Nucleus accumbens (tissue), 56 donors: Measurements from ENCODE around the gene PTCD1.

Experiments used
- DNase-seq, 56 donors: peaks; one replicate each; lab custom pipeline; 2025; lab: John Stamatoyannopoulos, UW

Gene PTCD1, protein sequence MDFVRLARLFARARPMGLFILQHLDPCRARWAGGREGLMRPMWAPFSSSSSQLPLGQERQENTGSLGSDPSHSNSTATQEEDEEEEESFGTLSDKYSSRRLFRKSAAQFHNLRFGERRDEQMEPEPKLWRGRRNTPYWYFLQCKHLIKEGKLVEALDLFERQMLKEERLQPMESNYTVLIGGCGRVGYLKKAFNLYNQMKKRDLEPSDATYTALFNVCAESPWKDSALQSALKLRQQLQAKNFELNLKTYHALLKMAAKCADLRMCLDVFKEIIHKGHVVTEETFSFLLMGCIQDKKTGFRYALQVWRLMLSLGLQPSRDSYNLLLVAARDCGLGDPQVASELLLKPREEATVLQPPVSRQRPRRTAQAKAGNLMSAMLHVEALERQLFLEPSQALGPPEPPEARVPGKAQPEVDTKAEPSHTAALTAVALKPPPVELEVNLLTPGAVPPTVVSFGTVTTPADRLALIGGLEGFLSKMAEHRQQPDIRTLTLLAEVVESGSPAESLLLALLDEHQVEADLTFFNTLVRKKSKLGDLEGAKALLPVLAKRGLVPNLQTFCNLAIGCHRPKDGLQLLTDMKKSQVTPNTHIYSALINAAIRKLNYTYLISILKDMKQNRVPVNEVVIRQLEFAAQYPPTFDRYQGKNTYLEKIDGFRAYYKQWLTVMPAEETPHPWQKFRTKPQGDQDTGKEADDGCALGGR

DNA sequence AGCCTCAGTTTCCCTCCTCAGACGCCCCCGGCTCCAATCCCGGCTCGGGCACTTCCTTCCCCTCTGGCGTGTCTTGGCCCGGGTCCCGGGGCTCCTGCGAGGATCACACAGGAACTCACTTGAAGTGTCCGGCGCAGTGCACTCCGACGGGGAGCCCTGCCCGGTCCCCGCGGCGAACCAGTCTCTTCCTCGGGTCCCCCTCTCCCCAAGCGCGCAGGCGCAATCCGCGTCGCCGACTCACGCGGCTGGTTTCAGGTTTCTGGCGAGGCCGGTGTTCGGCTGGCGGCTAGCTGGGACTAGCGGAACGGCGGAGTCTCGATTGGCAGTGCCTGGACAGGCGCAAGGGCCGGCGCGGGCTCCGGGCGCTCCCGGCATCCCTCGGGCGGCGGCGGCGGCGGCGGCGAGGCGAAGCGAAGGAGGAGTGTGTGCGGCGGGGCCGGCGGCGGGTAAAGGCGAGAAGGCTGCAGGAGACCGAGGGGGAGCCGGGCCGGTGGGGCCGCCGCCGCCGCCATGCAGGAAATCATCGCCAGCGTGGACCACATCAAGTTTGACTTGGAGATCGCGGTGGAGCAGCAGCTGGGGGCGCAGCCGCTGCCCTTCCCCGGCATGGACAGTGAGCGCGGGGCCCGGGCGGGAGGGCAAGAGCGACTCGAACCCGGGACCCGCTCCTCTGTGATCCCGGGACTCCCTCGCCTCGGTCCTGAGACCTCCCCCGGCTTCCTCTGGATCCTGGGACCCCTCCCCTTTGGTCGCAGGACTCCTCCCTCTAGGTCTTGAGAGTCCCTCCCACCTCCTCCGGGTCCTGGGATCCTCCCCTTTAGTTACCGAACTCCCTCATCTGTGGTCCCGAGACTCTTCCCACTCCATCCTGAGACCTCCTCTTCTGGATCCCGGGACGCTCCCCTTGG is at the start of gene PTCD1, which contains the start of gene CPSF4:
Gene PTCD1 (minus strand): TSS at position 226 of the 908 bp plus-strand sequence. CDS start 3,556 bp downstream, outside the sequence.
Gene CPSF4 (plus strand): TSS at position 371 of the 908 bp plus-strand sequence. CDS start 140 bp downstream, at position 511.
- DNase-seq = peak; percentile 60 to 97 (median 91)

DNA sequence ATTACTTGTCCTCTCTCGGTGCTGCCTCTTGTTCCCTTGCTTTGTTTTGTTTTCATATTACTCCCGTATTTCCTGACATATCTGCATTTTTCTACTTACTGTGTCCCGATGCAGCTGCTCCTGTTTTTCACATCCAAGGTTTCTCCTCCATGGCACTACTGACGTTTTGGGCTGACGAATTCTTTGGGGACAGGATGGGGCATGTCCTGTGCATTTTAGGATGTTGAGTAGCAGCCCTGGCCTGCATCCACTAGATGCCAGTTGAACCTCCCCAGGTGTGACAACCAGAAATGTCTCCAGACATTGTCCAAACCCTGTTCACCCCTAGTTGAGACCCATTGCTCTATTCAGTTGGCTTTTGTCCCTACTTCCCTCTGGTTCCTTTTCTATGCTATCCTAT is 46.5 kb upstream of the PTCD1 start:
- no peak for DNase-seq

DNA sequence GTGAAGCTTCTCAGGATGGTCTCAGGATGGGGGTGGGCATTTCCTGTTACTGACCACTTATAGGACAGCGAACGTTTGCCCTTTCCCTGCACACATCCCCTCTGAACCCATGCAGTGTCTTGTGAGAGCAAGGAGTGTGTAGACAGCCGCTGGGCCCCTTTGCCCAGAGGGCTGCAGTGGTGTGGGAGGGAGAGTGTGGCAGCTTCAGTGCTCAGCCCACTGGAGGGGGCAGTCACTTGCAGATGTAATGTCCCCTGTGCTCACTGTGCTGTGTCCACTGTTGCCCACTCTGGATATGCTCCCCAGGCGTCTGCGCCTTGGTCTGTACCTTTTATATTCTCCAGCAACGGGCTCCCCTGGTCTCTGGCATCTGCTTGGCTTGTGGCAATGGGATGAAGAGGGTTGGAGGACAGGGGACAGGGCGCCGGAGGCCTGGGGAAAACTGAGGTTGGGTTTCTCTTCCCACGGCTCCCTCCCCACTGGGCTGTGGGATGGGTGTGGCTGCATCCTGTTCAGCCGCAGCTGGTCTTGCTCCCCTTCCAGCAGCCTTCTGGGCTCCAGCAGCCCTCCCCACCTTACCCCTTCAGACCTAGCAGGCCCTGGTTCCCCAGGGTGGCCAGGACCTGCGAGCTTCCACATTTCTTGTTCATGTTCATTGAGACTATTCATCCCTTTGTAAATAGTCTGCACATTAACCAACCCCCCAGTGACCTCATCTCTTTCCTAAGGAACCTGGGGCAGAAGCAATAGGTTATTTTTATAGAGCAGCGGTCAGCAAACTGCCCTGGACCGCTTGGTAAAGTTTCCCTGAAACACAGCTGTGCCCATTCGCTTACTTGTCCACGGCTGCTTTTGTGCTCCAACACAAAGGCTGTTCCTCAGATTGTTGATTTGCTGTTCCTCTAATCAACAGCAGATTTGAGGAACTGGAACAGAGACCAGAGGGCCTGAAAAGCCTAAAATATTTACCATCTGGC is 40.2 kb upstream of the PTCD1 start:
- DNase-seq = no peak

DNA sequence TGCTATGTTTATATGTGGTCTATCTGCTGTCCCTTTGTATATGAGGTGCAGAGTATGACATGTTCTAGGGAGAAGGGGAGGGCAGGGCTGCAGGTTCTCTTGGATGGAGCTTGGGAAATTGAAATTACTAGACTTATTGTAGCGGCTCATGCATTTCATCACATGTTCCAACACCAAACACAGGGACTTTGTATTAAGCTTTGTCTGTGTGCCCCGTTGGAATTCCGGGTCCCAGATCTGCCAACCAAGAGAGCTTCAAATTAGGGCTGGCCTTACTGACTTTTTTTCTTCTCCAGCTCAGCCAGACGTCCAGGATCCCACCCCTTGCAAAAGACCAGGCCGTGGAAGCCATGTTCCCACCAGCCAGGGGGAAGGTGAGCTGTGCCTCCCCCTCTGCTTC is 37.5 kb upstream of the PTCD1 start:
- no peak for DNase-seq

DNA sequence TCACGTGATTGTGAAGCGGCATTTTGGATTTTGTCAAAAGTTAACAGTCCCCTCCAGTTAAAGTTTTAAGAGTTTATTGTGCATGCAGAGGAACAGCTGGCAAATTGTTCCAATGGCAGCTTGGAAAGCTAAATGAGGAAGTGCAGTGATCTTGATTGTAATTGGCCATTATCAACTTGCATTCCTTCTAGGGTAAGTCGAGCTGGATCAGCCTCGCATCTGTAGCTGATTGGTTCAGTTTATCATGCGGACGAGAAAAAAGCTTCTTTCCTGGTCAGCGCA is 34.7 kb upstream of the PTCD1 start:
- peak in 5 of 56 donors; percentile 29 to 47 (median 39) for DNase-seq

DNA sequence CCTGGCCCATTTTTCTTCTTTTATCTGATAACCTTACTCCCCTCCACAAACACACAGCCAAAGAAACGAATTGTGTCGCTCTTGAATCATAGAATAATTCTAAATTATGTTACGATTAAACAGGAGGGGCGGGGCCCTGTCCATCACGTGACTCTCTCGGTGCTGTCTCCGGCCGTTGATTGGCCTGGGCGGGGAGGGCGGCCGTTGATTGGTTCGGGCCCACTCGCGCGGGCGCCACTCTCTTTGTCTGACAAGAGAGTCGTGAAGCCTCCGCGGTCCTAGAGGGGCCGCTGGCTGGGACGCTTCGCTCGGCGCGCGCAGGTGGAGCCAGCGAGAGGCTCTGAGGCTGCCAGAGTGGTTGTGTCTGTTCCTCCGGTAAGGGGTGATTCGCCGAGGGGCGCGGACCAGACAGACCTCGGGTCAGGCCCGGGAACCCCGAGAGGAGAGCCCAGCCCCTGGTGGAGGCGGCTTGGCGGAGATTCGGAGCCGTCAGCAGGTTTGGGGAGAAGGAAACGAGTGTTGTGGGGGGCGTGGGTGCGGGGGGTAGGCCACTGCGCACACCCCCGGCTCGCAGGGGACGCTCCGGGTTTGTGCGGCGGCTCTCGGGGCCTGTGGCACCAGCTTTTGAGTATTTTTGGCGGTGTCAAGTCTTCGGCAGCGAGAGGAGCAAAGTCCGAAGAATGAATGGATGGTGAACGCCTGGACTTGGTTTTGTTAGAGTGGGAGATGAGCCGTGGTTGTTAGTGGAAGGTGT is 34.1 kb upstream of the PTCD1 start, which contains the start of gene ZNF789:
Gene ZNF789 (plus strand): TSS at position 330 of the 754 bp plus-strand sequence. CDS start 3,567 bp downstream, outside the sequence.
- peak; percentile 62 to 99 (median 95) for DNase-seq

DNA sequence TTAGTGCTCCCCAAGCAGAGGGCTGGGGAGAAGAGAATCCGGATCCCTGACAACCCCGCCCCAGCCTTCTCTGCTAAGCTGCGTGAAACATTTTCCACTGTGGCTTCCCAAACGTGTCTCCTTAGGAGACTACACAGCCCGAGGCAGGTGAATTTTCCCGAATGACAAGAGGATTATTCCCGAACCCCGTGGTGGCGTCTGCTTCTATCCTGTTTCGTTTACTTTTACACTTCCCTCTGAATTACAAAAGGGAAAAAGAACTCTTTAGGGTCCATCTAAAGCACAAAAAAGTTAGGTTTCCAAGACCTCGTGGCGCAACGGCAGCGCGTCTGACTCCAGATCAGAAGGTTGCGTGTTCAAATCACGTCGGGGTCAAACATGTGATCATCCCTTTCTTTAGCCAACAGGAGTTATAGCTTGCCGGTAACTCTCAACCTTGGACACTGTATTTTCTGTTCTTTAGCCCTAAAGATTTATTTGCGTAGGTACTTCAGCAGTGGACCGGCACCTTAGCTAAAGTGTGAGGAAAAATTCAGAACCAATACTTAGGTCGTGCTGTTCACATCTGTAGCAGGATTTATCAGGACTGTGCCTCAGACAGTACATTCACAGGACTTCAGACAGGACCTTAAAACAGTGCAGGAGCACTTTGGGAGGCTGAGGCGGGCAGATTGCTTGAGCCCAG is 30.9 kb upstream of the PTCD1 start:
- no peak for DNase-seq

DNA sequence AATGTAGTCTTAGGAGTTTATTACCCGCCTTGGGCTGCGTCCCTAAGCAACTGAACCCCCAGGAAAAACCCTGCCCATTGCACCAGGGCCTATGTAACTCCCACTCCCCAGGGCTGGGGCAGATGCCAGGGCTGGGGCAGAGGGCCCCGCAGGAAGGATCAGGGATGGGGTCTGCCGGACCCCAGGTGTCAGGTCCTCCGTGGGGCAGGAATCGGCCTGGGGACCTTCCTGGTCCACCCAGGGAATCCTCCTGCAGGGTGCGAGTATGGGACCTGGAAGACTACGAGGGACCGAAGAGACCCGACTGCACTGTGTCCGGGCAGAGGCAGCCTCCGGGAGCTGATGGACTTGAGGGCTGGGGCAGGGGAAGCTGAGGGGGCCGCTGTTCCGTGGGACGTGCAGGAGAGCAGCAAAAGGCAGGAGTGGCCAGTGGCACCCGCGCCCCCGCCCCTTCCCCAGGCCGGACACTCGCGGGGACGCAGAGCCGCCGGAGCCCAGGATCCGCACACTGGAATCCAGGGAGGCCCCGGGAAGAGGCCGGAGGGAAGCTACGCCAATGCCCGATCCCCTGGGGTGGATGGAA is 29.8 kb upstream of the PTCD1 start:
- no peak for DNase-seq

DNA sequence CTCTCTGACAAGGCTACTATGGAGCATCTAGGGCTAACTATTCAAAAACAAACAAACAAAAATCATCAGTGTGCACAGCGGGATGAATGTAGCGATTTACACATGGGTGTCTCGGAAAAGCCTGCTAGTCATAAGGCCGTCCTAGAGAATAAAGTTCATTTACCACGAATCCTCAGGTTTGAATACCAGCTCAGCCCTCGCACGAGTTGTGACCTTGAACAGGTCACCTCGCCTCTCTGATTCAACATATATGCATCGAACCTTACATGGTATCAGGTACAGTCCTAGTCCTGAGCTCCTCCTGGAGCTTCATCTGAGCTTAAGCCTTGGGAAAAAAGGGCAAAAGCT is 26.8 kb upstream of the PTCD1 start:
- no peak for DNase-seq

DNA sequence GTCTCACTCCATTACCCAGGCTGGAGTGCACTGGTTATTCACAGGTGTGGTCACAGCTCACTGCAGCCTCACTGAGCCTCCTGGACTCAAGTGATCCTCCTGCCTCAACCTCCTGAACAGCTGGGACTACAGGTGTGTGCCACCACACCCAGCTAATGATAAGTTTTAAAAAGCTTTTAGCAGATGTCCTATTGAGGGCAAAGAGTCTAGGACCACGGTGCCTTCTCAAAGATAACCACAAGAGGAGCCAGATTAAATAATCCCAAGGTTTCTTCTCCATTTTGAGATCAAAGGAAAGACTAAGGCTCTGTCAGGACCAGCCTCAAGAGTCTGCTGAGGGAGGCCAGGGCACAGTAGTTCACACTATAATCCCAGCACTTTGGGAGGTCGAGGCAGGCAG is 22.6 kb upstream of the PTCD1 start:
- DNase-seq = no peak

DNA sequence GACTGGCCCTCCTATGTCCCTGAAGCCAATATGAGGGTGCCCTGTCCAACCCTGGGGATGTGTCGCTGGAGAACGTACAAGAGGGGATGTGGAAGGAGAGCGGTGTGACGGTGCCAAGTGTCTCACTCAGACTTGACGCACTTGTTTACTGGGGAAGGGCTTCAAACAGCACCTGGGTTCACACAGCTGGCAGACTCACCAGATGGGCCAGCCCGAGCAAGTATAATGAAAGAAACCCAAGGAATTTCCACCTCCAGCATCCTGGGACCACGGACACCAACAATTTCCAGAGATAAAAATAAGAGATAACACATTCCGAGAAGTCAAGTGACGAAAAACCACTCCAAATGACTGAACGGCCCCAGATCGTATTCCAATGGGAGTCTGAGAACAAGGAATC is 22.1 kb upstream of the PTCD1 start:
- DNase-seq = no peak

DNA sequence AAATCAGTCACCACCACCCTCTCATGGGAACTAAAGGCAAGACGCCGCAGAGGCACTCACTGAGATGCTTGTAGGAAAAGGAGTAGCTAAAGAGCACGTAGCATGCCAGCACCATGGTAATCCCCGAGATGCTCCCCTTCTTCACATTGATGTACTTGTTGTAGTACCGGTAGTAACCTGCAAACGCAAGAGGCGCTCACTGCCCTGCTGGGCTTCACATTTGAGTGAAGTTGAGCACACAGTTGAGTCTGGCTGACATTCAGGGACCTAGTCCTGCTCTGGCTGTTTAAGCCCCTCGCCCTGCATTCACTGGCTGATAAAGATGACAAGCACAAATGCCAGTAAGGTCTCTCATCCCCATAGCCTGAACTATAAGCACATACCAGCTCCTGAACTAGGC is 20.5 kb upstream of the PTCD1 start:
- no peak for DNase-seq

DNA sequence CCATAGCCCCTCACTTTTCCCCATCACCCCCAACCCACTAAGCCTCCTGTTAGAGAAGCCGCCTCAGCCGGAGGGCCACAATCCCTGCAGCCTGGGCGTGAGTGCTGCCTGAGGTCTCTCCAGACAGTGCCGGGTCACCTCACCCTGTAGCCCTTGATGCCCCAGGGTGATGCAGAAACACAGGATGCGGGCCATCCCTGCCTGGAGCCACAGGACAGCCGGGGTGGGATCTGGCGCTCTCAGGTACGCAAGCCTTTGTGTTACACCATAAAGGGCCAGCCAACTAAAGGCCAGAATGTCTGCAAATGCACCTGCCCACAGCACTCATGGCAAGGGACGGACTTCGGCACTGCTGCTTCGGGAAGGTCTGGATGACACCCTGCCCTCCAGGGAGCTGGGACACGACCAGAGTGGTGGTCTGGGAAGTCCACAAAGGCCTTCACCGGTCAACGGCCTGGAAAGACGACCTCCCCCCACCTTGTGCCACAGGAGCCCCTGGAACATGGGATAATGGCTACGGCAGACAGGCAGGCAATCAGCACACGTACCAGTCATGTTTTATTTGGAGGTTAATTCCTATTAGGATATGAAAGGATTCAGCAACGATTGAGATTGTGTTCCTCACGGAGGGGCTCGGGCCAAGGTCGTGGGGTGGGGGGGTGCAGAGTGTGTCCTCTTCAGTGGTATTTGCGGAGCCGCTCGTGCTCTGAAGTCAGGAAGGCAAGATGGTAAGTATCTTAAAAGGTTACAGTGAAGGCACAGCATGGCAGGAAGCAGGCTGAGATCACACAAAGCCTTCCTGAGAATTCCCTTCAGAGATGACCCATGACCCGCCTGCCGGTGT is 19.3 kb upstream of the PTCD1 start:
- no peak for DNase-seq

DNA sequence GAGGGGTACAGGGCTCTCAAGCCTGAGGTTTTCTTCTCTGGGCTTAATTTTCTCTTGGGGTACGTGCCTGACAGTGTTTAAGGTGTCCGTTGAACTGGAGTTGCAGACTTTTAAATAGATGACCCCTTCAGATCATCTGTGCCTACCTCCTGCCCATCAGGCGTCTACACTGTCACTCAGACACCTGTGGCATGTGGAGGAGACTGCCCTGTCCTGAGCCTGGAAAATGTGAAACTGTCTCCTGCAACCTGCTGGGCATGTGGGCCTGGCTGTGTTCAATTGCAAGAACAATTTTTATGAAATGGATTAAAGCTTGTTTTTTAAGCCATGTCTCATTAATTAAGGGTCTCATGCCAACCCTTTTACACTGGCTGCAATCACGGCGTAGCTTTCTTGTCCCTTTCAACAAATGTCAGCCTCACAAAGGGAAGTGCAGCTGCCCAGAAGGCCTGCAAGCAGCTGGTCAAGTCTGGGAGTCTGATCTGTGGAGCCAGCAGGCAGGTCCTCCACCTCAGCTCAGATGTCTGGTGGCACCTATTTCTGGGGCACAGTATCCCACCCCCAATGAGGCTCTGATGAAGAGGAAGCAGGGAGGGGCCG is 18.6 kb upstream of the PTCD1 start:
- DNase-seq = no peak

DNA sequence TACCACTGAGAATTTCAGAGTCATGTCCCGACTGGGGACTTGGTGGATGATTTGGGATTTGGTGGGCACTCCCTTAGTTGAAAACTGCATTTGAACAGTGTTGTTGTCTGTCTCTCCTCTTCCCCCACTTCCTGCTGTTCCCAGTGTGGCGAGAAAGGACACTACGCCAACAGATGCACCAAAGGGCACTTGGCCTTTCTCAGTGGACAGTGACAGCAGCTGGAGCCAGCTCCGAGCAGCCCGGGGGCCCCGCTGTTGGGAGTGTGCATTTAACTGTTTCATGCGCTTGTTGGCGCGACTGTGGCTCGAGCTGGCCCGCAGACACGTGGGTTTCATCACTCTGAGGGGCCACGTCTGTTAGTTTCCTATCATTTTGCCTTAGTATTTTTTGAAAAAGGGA is 17.7 kb upstream of the PTCD1 start:
- DNase-seq = peak in 6 of 56 donors; percentile 5 to 43 (median 16)

DNA sequence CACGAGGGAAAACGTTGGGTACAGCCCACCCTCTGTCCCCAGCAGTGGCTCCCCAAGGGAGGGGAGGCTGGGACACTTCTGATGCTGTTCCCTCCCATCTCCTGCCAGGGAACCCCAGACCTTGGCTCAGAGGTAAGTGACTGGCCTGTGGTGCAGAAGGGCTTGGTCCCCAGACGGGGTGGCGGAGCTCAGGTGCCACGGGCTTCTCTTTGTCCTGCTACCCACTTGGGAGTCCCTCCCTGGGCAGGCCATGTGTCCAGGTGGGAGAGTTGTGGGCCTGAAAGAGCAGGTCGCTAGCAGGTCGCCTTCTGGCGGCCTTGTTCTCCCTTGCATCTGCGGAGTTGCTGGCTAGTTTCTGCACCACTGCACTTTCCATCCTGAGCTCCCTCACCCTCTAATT is 17.3 kb upstream of the PTCD1 start:
- DNase-seq = no peak

DNA sequence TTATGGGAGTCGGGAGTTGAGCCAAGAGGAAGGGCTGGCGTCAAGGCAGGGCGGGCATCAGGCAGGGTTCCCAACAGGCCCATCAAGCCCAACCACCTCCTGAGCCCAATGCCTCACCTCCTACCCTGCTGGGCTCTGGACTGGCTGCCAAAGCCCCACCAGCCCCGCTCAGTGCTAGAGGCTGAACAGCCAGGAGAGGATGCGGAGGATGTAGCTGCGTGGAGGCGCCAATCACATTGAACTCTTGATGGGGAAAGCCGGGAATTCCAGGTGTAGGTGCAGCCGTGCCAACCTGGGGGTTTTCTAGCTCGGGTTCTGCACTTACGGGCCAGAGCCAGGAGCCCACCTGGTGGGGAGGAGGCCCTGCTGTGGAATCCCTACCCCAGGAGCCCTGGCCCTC is 14.5 kb upstream of the PTCD1 start:
- peak in 9 of 56 donors; percentile 4 to 34 (median 24) for DNase-seq
